Measurements from ENCODE around the gene TMEM164. TPM values are rescaled to one million over a fixed set of nuclear protein-coding genes. Genes with fewer than 3 reads are reported as not detected.

TMEM164 gene
- total RNA-seq, 6 experiments from 2014 or later = 8.5 to 12.5 (median 9.6) TPM

DNA sequence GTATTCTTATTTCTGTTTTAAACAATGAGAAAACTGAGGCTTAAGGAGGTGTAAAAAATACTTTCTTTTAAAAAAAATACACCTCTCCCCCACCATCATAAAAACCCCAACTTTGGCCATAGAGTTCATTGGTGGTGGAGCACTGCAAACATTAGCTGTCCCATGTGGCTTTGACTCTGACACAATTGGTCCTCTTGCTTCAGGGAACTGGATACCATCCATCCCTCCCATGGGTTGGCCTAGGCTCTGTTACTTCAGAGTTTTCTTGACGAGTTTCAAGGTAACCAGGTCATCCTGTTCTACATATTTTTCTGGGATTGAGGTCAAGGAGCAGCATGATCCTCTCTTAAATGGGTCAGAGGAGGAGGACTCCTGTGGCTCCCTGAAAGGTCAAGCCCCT lies 50.5 kb downstream of the TMEM164 start:
- Mint-ChIP-seq H3K9me3 (no peaks in the 10 kb centered on the region), H3K27me3 (ENCODE audit: insufficient read depth) (no peaks in the 10 kb centered on the region), H3K36me3 (ENCODE audit: low read depth) (0 out of 2 replicates have a peak, but pooled peaks cover 5% of the 10 kb centered on the region), H3K4me3 (no peak overlapping the region), H3K4me1 (ENCODE audit: low read depth) (peaks cover 6% of the 10 kb centered on the region; the same call in 1 of the 2 replicates), H3K27ac (no peak overlapping the region)
- DNase-seq = no peak
- no peak for TF ChIP-seq CTCF (IDR thresholded peaks at IDR 0.05)

- Mint-ChIP-seq H3K27ac (no peak overlapping the region), H3K36me3 (ENCODE audit: low read depth) (0 out of 2 replicates have a peak, but pooled peaks cover 5% of the 10 kb centered on the region), H3K4me3 (no peak overlapping the region), H3K9me3 (no peaks in the 10 kb centered on the region), H3K27me3 (ENCODE audit: insufficient read depth) (no peaks in the 10 kb centered on the region), H3K4me1 (ENCODE audit: low read depth) (peaks cover 8% of the 10 kb centered on the region)
- TF ChIP-seq CTCF (IDR thresholded peaks at IDR 0.05) = no peak
- DNase-seq = no peak
These were observed 52.7 kb downstream of the TMEM164 start for GRCh38 chrX:110055616-110056015.

GRCh38 chrX:110056419-110056818 lies 53.5 kb downstream of the TMEM164 start:
- Mint-ChIP-seq H3K4me3 (no peak overlapping the region), H3K9me3 (no peaks in the 10 kb centered on the region), H3K27ac (no peak overlapping the region), H3K4me1 (ENCODE audit: low read depth) (peaks cover 16% of the 10 kb centered on the region), H3K27me3 (ENCODE audit: insufficient read depth) (no peaks in the 10 kb centered on the region), H3K36me3 (ENCODE audit: low read depth) (0 out of 2 replicates have a peak, but pooled peaks cover 5% of the 10 kb centered on the region)
- no peak for DNase-seq
- no peak for TF ChIP-seq CTCF (IDR thresholded peaks at IDR 0.05)

- H3K4me1 Mint-ChIP-seq (ENCODE audit: low read depth) = peaks cover 18% of the 10 kb centered on the region
- no peak overlapping the region for H3K4me3 Mint-ChIP-seq
- no peak for TF ChIP-seq CTCF (IDR thresholded peaks at IDR 0.05)
- no peaks in the 10 kb centered on the region; the same call in 1 of the 2 replicates for H3K27me3 Mint-ChIP-seq (ENCODE audit: insufficient read depth)
- no peaks in the 10 kb centered on the region for H3K9me3 Mint-ChIP-seq
- DNase-seq = no peak
- no peak overlapping the region for H3K27ac Mint-ChIP-seq
- H3K36me3 Mint-ChIP-seq (ENCODE audit: low read depth) = peaks cover under 1% of the 10 kb centered on the region; the same call in 1 of the 2 replicates
These were observed 56.5 kb downstream of the TMEM164 start for GRCh38 chrX:110059410-110059809.

DNA sequence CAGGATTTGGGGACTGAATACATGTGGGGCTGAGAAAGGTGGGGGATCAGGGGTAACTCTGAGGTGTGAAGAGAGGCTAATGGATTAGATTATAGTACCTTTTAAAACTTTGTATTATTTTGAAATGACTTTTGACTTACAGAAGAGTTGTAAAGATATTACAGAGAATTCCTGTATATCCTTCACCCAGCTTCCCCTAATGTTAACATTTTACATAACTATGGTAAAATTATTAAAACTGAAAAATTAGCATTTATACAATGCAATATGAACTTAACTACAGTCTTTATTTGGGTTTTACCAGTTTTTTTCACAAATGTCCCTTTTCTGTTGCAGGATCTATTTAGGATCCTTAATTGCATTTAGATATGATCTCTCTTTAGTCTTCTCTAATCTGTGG lies 57.4 kb downstream of the TMEM164 start:
- Mint-ChIP-seq H3K9me3 (no peaks in the 10 kb centered on the region), H3K36me3 (ENCODE audit: low read depth) (no peaks in the 10 kb centered on the region; the same call in 1 of the 2 replicates), H3K4me1 (ENCODE audit: low read depth) (peaks cover 18% of the 10 kb centered on the region), H3K27me3 (ENCODE audit: insufficient read depth) (no peaks in the 10 kb centered on the region; the same call in 1 of the 2 replicates), H3K4me3 (no peak overlapping the region), H3K27ac (no peak overlapping the region)
- DNase-seq = no peak
- TF ChIP-seq CTCF (IDR thresholded peaks at IDR 0.05) = no peak

All from HFFc6 (cell line).